Mammary epithelial cell (primary cell): ENCODE measurements around the gene FAM110A.

Experiments used
- CTCF ChIP-seq, 2 donors: IDR thresholded peaks in 1 of 2; conservative IDR thresholded peaks in 1 of 2; 2 replicates each; pipeline ENCODE4 v1.5.1; 2011 to 2012; ENCODE audit warnings: inconsistent platforms in 2 of 2, low read length in 2 of 2, mild to moderate bottlenecking in 2 of 2, control low read depth in 1 of 2, low read depth in 1 of 2; ENCODE audit not compliant: insufficient read depth in 1 of 2; ENCODE audit errors: extremely low read depth in 1 of 2
- EZH2 ChIP-seq: IDR thresholded peaks from 2 replicates; pipeline ENCODE4 v1.6.1; 2012; ENCODE audit warnings: low read length, inconsistent platforms, borderline replicate concordance

GRCh38 chr20:881783-882144 is 48.2 kb downstream of the FAM110A start:
- TF ChIP-seq CTCF (conservative IDR thresholded peaks at IDR 0.05 in 1 of 2, IDR thresholded peaks at IDR 0.05 in 1 of 2; ENCODE audit: extremely low read depth in 1 of 2, insufficient read depth in 1 of 2, low read depth in 1 of 2, low read length in 2 of 2) (no peak), EZH2 (no peak)
